ENCODE results near the gene AUH.

GRCh38 chr9:91247278-91247677 lies 114.4 kb downstream of the AUH start:
- TF ChIP-seq POLR2A (IDR thresholded peaks at IDR 0.05) = no peak
- no peak for TF ChIP-seq CTCF (IDR thresholded peaks at IDR 0.05)
- no peak for TF ChIP-seq POLR2AphosphoS5 (IDR thresholded peaks at IDR 0.05)
